PC-3 (cell line): ENCODE measurements around the gene TMEM82. TPM values are rescaled to one million over a fixed set of nuclear protein-coding genes. Genes with fewer than 3 reads are reported as not detected.

Source experiments
- ATAC-seq: fragments of 200-7000 bp; cut with Tn5 transposase; 2 replicates; pipeline ENCODE4 v1.9.1; 2020; ENCODE audit warnings: mild to moderate bottlenecking, moderate library complexity
- BruUV-seq: library from RNA; stranded (reverse); fragments of 400-500 nt; replicated peaks from 2 replicates; lab custom pipeline; 2021; lab: Mats Ljungman, UMichigan
- CTCF ChIA-PET: fragments of 300-600 bp; sonication (Branson Sonifier 250); formaldehyde crosslinking; loops from one replicate; lab custom pipeline; 2022; ENCODE audit warnings: antibody characterized with exemption; lab: Charles Lee
- POLR2A ChIA-PET: fragments of 300-600 bp; sonication (Branson Sonifier 250); formaldehyde crosslinking; loops from one replicate; lab custom pipeline; 2022; ENCODE audit warnings: antibody characterized with exemption; ENCODE audit not compliant: unreplicated experiment; lab: Charles Lee
- DNase-seq: peaks from one replicate; pipeline ENCODE4 v3.0.0-alpha.2; 2015
- H2AFZ ChIP-seq: fragments of 300-600 bp; sonication (generic); 2 replicates; pipeline ENCODE4 v1.6.0; 2016; ENCODE audit warnings: antibody characterized with exemption, low read length
- H3F3A ChIP-seq: fragments of 300-600 bp; sonication (generic); one replicate; pipeline ENCODE4 v1.6.0; 2017; ENCODE audit warnings: antibody characterized with exemption, low read length, control low read depth, mild to moderate bottlenecking; ENCODE audit not compliant: unreplicated experiment
- H3K27ac ChIP-seq: fragments of 300-600 bp; sonication (generic); 2 replicates; pipeline ENCODE4 v1.5.1; 2016; ENCODE audit warnings: mild to moderate bottlenecking, low read length
- H3K27me3 ChIP-seq: fragments of 300-600 bp; sonication (generic); 2 replicates; pipeline ENCODE4 v1.6.1; 2016; ENCODE audit warnings: low read length, mixed read lengths
- H3K36me3 ChIP-seq: fragments of 300-600 bp; sonication (generic); 2 replicates; pipeline ENCODE4 v1.6.1; 2016; ENCODE audit warnings: low read depth, mixed run types, low read length, mixed read lengths
- H3K4me1 ChIP-seq: fragments of 300-600 bp; sonication (generic); 2 replicates; pipeline ENCODE4 v1.5.1; 2016; ENCODE audit warnings: low read length; ENCODE audit not compliant: insufficient read depth
- H3K4me2 ChIP-seq: fragments of 300-600 bp; sonication (generic); 2 replicates; pipeline ENCODE4 v1.6.0; 2016; ENCODE audit warnings: low read length
- H3K4me3 ChIP-seq: fragments of 300-600 bp; sonication (generic); 2 replicates; pipeline ENCODE4 v1.5.1; 2016; ENCODE audit warnings: mild to moderate bottlenecking, low read length, mixed read lengths
- H3K79me2 ChIP-seq: fragments of 300-600 bp; sonication (generic); 2 replicates; pipeline ENCODE4 v1.6.1; 2017; ENCODE audit warnings: low read length, mixed read lengths
- H3K9ac ChIP-seq: fragments of 300-600 bp; sonication (generic); 2 replicates; pipeline ENCODE4 v1.6.0; 2016; ENCODE audit warnings: mild to moderate bottlenecking, low read length
- H3K9me2 ChIP-seq: fragments of 300-600 bp; sonication (generic); replicated peaks from 2 replicates; pipeline ENCODE4 v1.6.1; 2016; ENCODE audit warnings: mixed run types, low read length, mixed read lengths
- H3K9me3 ChIP-seq: fragments of 300-600 bp; sonication (generic); 2 replicates; pipeline ENCODE4 v1.6.1; 2016; ENCODE audit warnings: low read length, mixed read lengths
- H4K20me1 ChIP-seq: fragments of 300-600 bp; sonication (generic); 2 replicates; pipeline ENCODE4 v1.6.1; 2016; ENCODE audit warnings: low read length, mixed read lengths
- CTCF ChIP-seq: fragments of 300-600 bp; sonication (generic); conservative IDR thresholded peaks from 2 replicates; pipeline ENCODE4 v1.5.1; 2017; ENCODE audit warnings: antibody characterized with exemption, low read depth, mild to moderate bottlenecking, low read length
- EZH2 ChIP-seq: fragments of 300-600 bp; sonication (generic); IDR thresholded peaks from one replicate; pipeline ENCODE4 v1.6.1; 2017; ENCODE audit warnings: antibody characterized with exemption, mild to moderate bottlenecking, low read length; ENCODE audit not compliant: unreplicated experiment
- EZH2phosphoT487 ChIP-seq: fragments of 300-600 bp; sonication (generic); IDR thresholded peaks from 2 replicates; pipeline ENCODE4 v1.6.1; 2018; ENCODE audit warnings: mild to moderate bottlenecking, antibody characterized with exemption, low read length, borderline replicate concordance
- intact Hi-C: fragments of 100-400 bp; cut with micrococcal nuclease; formaldehyde crosslinking; loops from 2 replicates; pipeline ENCODE4 v1.9.0; 2023
- total RNA-seq: library from RNA; depleted of rRNA; stranded (reverse); fragments of >200 nt; gene quantifications from 2 replicates; pipeline ENCODE4 v1.2.3, GENCODE V29; 2014

The TMEM82 gene
- total RNA-seq, 1 experiment from 2014 or later, result not detected

GRCh38 chr1:15744122-15744679 is 1.9 kb downstream of the TMEM82 start:
- H3F3A ChIP-seq, result no peaks in the 10 kb centered on the region
- BruUV-seq, result no TSS peak
- no peaks in the 10 kb centered on the region for H3K36me3 ChIP-seq
- no peaks in the 10 kb centered on the region for H3K27me3 ChIP-seq
- H4K20me1 ChIP-seq, result no peaks in the 10 kb centered on the region
- no peak overlapping the region for H2AFZ ChIP-seq
- H3K9me2 ChIP-seq, result no peaks in the 10 kb centered on the region
- POLR2A ChIA-PET, result no interaction called here
- no peak overlapping the region for H3K4me3 ChIP-seq
- DNase-seq, result no peak
- H3K27ac ChIP-seq, result no peak overlapping the region
- CTCF ChIA-PET, result no interaction called here
- peaks cover 3% of the 10 kb centered on the region for H3K4me1 ChIP-seq
- no peaks in the 10 kb centered on the region for H3K79me2 ChIP-seq
- TF ChIP-seq CTCF (no peak), EZH2phosphoT487 (no peak), EZH2 (no peak)
- H3K9me3 ChIP-seq, result no peaks in the 10 kb centered on the region
- ATAC-seq, result no peak
- H3K4me2 ChIP-seq, result no peak overlapping the region
- H3K9ac ChIP-seq, result no peak overlapping the region
- intact Hi-C loops, result no loop called here

- no peaks in the 10 kb centered on the region for H4K20me1 ChIP-seq
- H3K27ac ChIP-seq, result no peak overlapping the region
- H3K27me3 ChIP-seq, result no peaks in the 10 kb centered on the region
- DNase-seq (no peak), ATAC-seq (no peak)
- no peaks in the 10 kb centered on the region for H3K79me2 ChIP-seq
- H3K9me3 ChIP-seq, result no peaks in the 10 kb centered on the region
- no peaks in the 10 kb centered on the region for H3K9me2 ChIP-seq
- TF ChIP-seq EZH2, result no peak
- no peak for TF ChIP-seq CTCF
- TF ChIP-seq EZH2phosphoT487, result no peak
- no peaks in the 10 kb centered on the region for H3K36me3 ChIP-seq
- no peak overlapping the region for H3K4me3 ChIP-seq
- intact Hi-C loops, result no loop called here
- H3K4me2 ChIP-seq, result no peak overlapping the region
- ChIA-PET POLR2A (no interaction called here), CTCF (no interaction called here)
- H2AFZ ChIP-seq, result no peak overlapping the region
- no peaks in the 10 kb centered on the region for H3F3A ChIP-seq
- H3K4me1 ChIP-seq, result peaks cover 12% of the 10 kb centered on the region
- no TSS peak for BruUV-seq
- H3K9ac ChIP-seq, result no peak overlapping the region
Observed at GRCh38 chr1:15747378-15747777, 5.1 kb downstream of the TMEM82 start.

GRCh38 chr1:15748264-15748663 is 6.0 kb downstream of the TMEM82 start:
- no peak overlapping the region for H3K27ac ChIP-seq
- intact Hi-C loops, result no loop called here
- no peak for DNase-seq
- ChIA-PET POLR2A (no interaction called here), CTCF (no interaction called here)
- H3F3A ChIP-seq, result no peaks in the 10 kb centered on the region
- ATAC-seq, result no peak
- no peak overlapping the region for H3K4me2 ChIP-seq
- no peaks in the 10 kb centered on the region for H3K79me2 ChIP-seq
- H4K20me1 ChIP-seq, result no peaks in the 10 kb centered on the region
- H3K36me3 ChIP-seq, result no peaks in the 10 kb centered on the region
- no peaks in the 10 kb centered on the region for H3K9me2 ChIP-seq
- H3K4me3 ChIP-seq, result no peak overlapping the region
- no TSS peak for BruUV-seq
- no peaks in the 10 kb centered on the region for H3K27me3 ChIP-seq
- H3K4me1 ChIP-seq, result peaks cover 12% of the 10 kb centered on the region
- no peak overlapping the region for H3K9ac ChIP-seq
- H2AFZ ChIP-seq, result no peak overlapping the region
- TF ChIP-seq CTCF (no peak), EZH2phosphoT487 (no peak), EZH2 (no peak)
- no peaks in the 10 kb centered on the region for H3K9me3 ChIP-seq
